GM12878 (cell line): Measurements from ENCODE around the gene KRTAP10-2. TPM values are rescaled to one million over a fixed set of nuclear protein-coding genes. Genes with fewer than 3 reads are reported as not detected.

Source experiments
- ATAC-seq: fragments of 200-7000 bp; cut with Tn5 transposase; 3 replicates; pipeline ENCODE4 v1.9.1; 2020; ENCODE audit warnings: mild to moderate bottlenecking, moderate library complexity
- BruUV-seq: library from RNA; stranded (reverse); fragments of 400-500 nt; replicated peaks from 2 replicates; lab custom pipeline; 2021; lab: Mats Ljungman, UMichigan
- CTCF ChIA-PET: fragments of 300-600 bp; sonication (Branson Sonifier 250); formaldehyde crosslinking; extraction: SDS; loops from one replicate; lab custom pipeline; 2021; ENCODE audit warnings: inconsistent platforms; lab: Yijun Ruan, JAX
- POLR2A ChIA-PET: fragments of 350-600 bp; formaldehyde crosslinking; extraction: SDS; loops from one replicate; lab custom pipeline; 2021; ENCODE audit warnings: inconsistent platforms; lab: Charles Lee
- RAD21 ChIA-PET: fragments of 300-600 bp; sonication (Branson Sonifier 250); formaldehyde crosslinking; loops from one replicate; lab custom pipeline; 2023; ENCODE audit warnings: antibody characterized with exemption; ENCODE audit not compliant: unreplicated experiment; lab: Charles Lee
- SMC1A ChIA-PET: fragments of 300-600 bp; sonication (Branson Sonifier 250); formaldehyde crosslinking; loops from one replicate; lab custom pipeline; 2023; ENCODE audit not compliant: unreplicated experiment, uncharacterized antibody; lab: Charles Lee
- DNase-seq: peaks from one replicate; pipeline ENCODE4 v3.0.0-alpha.2; 2011; ENCODE audit warnings: low read depth, low spot score
- FAIRE-seq: peaks from 3 replicates; lab custom pipeline; 2011; peaks lifted over from hg19 to GRCh38; lab: Jason Lieb, UNC
- H2AFZ ChIP-seq: 2 replicates; pipeline ENCODE4 v1.6.0; 2011; ENCODE audit warnings: low read depth, low read length, control low read depth; ENCODE audit not compliant: control insufficient read depth
- H3K27ac ChIP-seq: 2 replicates; pipeline ENCODE4 v1.5.1; 2011; ENCODE audit warnings: control low read depth; ENCODE audit not compliant: control insufficient read depth, insufficient read depth
- H3K27me3 ChIP-seq, 2 experiments: replicated peaks in 1 of 2; 2 replicates each; pipeline versions ENCODE4 v1.6.0 to v1.6.1; 2011; ENCODE audit warnings: low read length in 1 of 2; ENCODE audit not compliant: control insufficient read depth in 2 of 2, insufficient read depth in 2 of 2
- H3K36me3 ChIP-seq, 2 experiments: 2 replicates each; pipeline ENCODE4 v1.5.1; 2011; ENCODE audit warnings: low read length in 1 of 2; ENCODE audit not compliant: control insufficient read depth in 2 of 2, insufficient read depth in 2 of 2
- H3K4me1 ChIP-seq: 2 replicates; pipeline ENCODE4 v1.6.1; 2011; ENCODE audit warnings: mild to moderate bottlenecking, low read length, moderate library complexity, mixed read lengths; ENCODE audit not compliant: control insufficient read depth, insufficient read depth
- H3K4me2 ChIP-seq: 2 replicates; pipeline ENCODE4 v1.6.0; 2011; ENCODE audit warnings: control low read depth; ENCODE audit not compliant: control insufficient read depth, insufficient read depth
- H3K4me3 ChIP-seq: fragments of 200-600 bp; sonication (generic); 2 replicates; pipeline ENCODE4 v1.5.1; 2016
- H3K79me2 ChIP-seq: 2 replicates; pipeline ENCODE4 v1.6.0; 2011; ENCODE audit warnings: low read length; ENCODE audit not compliant: control insufficient read depth, insufficient read depth
- H3K9ac ChIP-seq: 2 replicates; pipeline ENCODE4 v1.8.0; 2011; ENCODE audit warnings: low read length, control low read depth, mixed read lengths; ENCODE audit not compliant: control insufficient read depth, insufficient read depth
- H3K9me3 ChIP-seq: replicated peaks from 3 replicates; pipeline ENCODE4 v1.5.1; 2011; ENCODE audit warnings: mild to moderate bottlenecking, low read length; ENCODE audit not compliant: control insufficient read depth, insufficient read depth
- H4K20me1 ChIP-seq: 2 replicates; pipeline ENCODE4 v1.6.0; 2011; ENCODE audit not compliant: control insufficient read depth, insufficient read depth
- ASH2L ChIP-seq: fragments of 300-600, 200-600 bp; sonication (generic); IDR thresholded peaks from 2 replicates; pipeline ENCODE4 v1.6.1; 2017; ENCODE audit warnings: low read depth, mild to moderate bottlenecking, borderline replicate concordance
- CHD2 ChIP-seq: IDR thresholded peaks from 2 replicates; pipeline ENCODE4 v1.6.1; 2011; ENCODE audit warnings: low read depth, low read length, improper control_type of control experiment, borderline replicate concordance
- GABPA ChIP-seq: IDR thresholded peaks from 2 replicates; pipeline ENCODE4 v1.6.1; 2014; ENCODE audit warnings: antibody characterized with exemption, low read depth, mild to moderate bottlenecking, inconsistent platforms
- HCFC1 ChIP-seq: fragments of 150-350 bp; IDR thresholded peaks from 2 replicates; pipeline ENCODE4 v1.6.1; 2014; ENCODE audit warnings: low read length
- NR2C2 ChIP-seq: IDR thresholded peaks from 2 replicates; pipeline ENCODE4 v1.6.1; 2011; ENCODE audit warnings: borderline replicate concordance, low read depth; ENCODE audit not compliant: control insufficient read depth, insufficient read length
- POLR2AphosphoS2 ChIP-seq: IDR thresholded peaks from 2 replicates; pipeline ENCODE4 v1.6.1; 2011; ENCODE audit warnings: low read depth, mild to moderate bottlenecking, low read length, improper control_type of control experiment, moderate library complexity
- POU2F2 ChIP-seq: IDR thresholded peaks from 3 replicates; pipeline ENCODE4 v1.6.1; 2011; ENCODE audit warnings: low read depth, mild to moderate bottlenecking, low read length, borderline replicate concordance
- TCF7 ChIP-seq: IDR thresholded peaks from 2 replicates; pipeline ENCODE4 v1.6.1; 2014; ENCODE audit warnings: antibody characterized with exemption, borderline replicate concordance
- WGBS: methylation state at CpG from one replicate; pipeline ENCODE4 v1.1.6; 2016; ENCODE audit warnings: low lambda C conversion rate; ENCODE audit not compliant: insufficient replicate concordance, insufficient coverage; ENCODE audit errors: missing lambda C conversion rate; 5-methylcytosine and 5-hydroxymethylcytosine counted together
- in situ Hi-C: fragments of 300-500 bp; cut with MboI; formaldehyde crosslinking; loops from 9 replicates; pipeline ENCODE4 v1.14.3; 2018; ENCODE audit warnings: mixed read lengths
- intact Hi-C: fragments of 100-400 bp; cut with micrococcal nuclease; formaldehyde crosslinking; loops from one replicate; pipeline ENCODE4 v1.14.2; 2022; ENCODE audit not compliant: unreplicated experiment
- polyA plus RNA-seq, 11 experiments: library from polyadenylated mRNA; depleted of rRNA in 4 of 11; unstranded in 6 of 11; stranded (reverse) in 5 of 11; fragments of >200 nt; fragmentation: Nextera tagmentation in 4 of 11; fragmentation: Illumina TruSeq in 1 of 11; extraction: Ambion mirVana in 4 of 11; extraction: Trizol in 1 of 11; gene quantifications; 1 replicate in 1 of 11; 2 replicates in 10 of 11; pipeline versions ENCODE4 v1.2.1 to v1.2.3, GENCODE V29; 2011 to 2016; ENCODE audit warnings: inconsistent platforms in 2 of 11, missing spikeins in 2 of 11, low read depth in 1 of 11
- total RNA-seq, 4 experiments: library from RNA; depleted of rRNA in 3 of 4; stranded (reverse); fragments of >200 nt in 3 of 4; fragmentation: Illumina TruSeq in 1 of 4; extraction: Trizol in 1 of 4; gene quantifications; 2 replicates each; pipeline versions ENCODE4 v1.2.1 to v1.2.3, GENCODE V29; 2013 to 2021

The KRTAP10-2 gene
- total and polyA plus RNA-seq, 10 of the 15 experiments (the other 5 are each of a cell fraction or from before 2014, with no cell fraction given) = not detected

DNA sequence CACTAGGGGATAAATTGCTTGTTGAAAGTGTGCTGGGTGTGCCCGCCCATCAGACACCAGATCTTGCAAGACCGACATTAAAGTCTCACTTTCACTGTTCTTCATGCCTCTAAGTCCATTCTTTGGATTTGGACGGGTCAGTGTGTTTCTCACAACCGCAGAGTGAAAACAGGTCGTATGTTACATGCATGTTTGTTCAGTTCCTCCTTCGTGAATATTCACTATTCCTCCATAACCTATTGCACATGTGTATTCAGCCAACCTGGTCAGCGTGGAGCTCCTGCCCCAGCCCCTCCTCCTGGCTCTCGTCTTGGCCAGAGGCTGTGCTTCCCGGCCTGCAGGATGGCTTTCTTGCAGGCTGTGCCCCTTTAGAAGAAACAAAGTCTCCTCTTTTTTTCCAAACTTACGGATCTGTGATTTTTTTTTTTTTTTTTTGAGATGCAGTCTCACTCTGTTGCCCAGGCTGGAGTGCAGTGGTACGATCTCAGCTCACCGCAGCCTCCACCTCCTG, 43.2 kb upstream of the KRTAP10-2 start (continued):
- no peak for TF ChIP-seq POU2F2
- no peak for TF ChIP-seq HCFC1
- TF ChIP-seq POLR2AphosphoS2 = no peak
- no peak for TF ChIP-seq TCF7
- TF ChIP-seq, all 136 proteins: peak for 0

DNA sequence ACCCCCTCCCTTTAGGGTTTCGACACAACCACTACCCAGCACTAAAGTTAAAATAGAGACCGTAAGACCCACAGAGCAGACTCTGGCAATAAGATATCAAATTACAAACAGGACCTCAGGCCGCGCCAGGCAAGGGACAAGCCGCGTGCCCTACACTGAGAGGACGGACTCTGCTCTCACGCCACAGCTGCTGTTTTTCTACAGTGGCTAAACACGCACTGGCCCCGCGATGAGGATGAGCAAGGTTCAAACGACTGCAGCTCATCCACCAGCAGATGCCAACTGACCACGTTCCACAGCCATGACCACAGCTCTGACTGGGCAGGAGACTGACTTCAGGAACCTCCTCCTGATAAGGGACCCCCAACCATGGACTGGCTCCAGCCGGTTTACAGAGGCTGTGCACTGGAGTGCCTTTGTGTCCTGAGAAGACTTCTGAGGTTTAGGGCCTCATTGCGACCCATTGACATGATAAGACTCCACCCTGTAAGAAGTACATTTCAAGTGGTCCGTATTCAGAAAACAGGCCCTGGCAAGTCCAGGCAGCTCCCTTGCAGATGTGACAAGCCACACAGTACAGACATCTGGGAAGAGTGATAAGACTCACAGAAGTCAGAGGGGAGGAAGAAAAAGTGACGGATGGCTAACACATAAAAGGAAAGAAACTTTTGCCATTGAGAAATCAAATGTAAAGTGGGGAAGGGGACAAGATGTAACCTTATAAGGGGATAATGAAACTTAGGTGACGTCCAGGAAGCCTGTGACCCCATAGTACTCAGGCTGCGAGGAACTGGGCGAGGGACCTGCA, 42.5 kb upstream of the KRTAP10-2 start:
- Histone ChIP-seq H3K27ac (no peak overlapping the region), H3K9me3 (no peaks in the 10 kb centered on the region; the same call in 2 of the 3 replicates), H3K79me2 (no peaks in the 10 kb centered on the region), H3K4me2 (no peak overlapping the region), H3K36me3 (no peaks in the 10 kb centered on the region), H3K9ac (no peak overlapping the region), H3K27me3 (no peaks in the 10 kb centered on the region), H2AFZ (no peak overlapping the region), H3K4me1 (no peaks in the 10 kb centered on the region), H3K4me3 (no peak overlapping the region), H4K20me1 (no peaks in the 10 kb centered on the region)
- ChIA-PET SMC1A (no interaction called here), CTCF (no interaction called here), POLR2A (no interaction called here), RAD21 (interaction anchor here (0.6 kb wide), 1 partner anchor 338 kb away, joined by 3 read pairs; no protein-coding TSS in a partner anchor)
- in situ Hi-C loops = no loop called here
- WGBS = 58% methylated on average over 20 of the region's 20 CpGs
- ATAC-seq (no peak), FAIRE-seq (no peak), DNase-seq (no peak)
- intact Hi-C loops = no loop called here
- BruUV-seq = no TSS peak
- TF ChIP-seq NR2C2 = no peak
- no peak for TF ChIP-seq ASH2L
- TF ChIP-seq GABPA = no peak
- no peak for TF ChIP-seq CHD2
